Measurements from ENCODE around the gene HEATR1.

DNA sequence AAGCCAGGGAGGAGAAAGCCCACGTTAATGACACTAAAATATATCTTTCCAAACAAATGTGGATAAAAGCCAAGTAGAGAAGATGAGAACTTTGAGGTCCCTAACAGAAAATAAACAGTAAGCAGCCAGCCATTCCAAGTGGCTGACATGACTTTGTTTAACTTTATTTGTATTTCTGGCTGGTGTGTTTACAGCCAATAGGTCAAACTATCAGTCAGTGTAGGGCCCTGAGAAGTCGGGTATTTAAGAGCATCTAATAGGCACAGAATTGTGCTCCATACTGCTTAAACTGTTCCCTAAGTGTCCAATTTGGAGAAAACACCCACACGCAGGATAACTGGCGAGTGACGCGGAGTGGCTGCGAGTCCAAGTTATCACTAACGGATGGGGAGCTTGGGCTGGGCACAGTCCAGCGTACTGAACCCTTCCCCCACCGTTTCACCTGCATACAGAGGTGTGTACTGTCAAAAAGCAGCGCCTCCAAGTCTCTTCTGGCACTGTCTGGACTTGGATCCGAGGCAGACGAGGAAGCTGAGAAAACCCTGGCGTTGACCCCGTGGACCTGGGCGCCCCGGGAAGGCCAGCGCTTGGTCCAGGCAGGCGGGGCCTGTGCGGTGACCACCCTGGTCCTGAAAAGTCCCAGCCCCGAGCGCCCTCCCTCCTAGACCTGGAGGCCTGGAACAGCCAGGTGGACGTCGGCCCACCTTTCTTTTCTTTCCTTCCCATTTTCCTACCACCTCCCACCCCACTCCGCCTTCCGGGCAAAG is 81.2 kb downstream of the HEATR1 start:
- no peak for TF ChIP-seq EZH2phosphoT487 (IDR thresholded peaks at IDR 0.05; ENCODE audit: borderline replicate concordance, low read depth, low read length)
- TF ChIP-seq, protein P1, sequence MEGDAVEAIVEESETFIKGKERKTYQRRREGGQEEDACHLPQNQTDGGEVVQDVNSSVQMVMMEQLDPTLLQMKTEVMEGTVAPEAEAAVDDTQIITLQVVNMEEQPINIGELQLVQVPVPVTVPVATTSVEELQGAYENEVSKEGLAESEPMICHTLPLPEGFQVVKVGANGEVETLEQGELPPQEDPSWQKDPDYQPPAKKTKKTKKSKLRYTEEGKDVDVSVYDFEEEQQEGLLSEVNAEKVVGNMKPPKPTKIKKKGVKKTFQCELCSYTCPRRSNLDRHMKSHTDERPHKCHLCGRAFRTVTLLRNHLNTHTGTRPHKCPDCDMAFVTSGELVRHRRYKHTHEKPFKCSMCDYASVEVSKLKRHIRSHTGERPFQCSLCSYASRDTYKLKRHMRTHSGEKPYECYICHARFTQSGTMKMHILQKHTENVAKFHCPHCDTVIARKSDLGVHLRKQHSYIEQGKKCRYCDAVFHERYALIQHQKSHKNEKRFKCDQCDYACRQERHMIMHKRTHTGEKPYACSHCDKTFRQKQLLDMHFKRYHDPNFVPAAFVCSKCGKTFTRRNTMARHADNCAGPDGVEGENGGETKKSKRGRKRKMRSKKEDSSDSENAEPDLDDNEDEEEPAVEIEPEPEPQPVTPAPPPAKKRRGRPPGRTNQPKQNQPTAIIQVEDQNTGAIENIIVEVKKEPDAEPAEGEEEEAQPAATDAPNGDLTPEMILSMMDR (conservative IDR thresholded peaks at IDR 0.05; ENCODE audit: low read length), result no peak
